ENCODE results near the gene ANKRD60. TPM values are rescaled to one million over a fixed set of nuclear protein-coding genes. Genes with fewer than 3 reads are reported as not detected.

ANKRD60 gene
- total RNA-seq, 1 experiment from 2014 or later: not detected

- DNase-seq (ENCODE audit: low spot score): no peak
Measured at GRCh38 chr20:58223358-58223941, 5.0 kb downstream of the ANKRD60 start.

GRCh38 chr20:58222446-58222845, 6.0 kb downstream of the ANKRD60 start:
- DNase-seq (ENCODE audit: low spot score): no peak

- no peak for DNase-seq (ENCODE audit: low spot score)
Measured at GRCh38 chr20:58219342-58219700, 9.1 kb downstream of the ANKRD60 start.

- no peak for DNase-seq (ENCODE audit: low spot score)
Measured at GRCh38 chr20:58218665-58219341, 9.7 kb downstream of the ANKRD60 start.

GRCh38 chr20:58216334-58216733, 12.1 kb downstream of the ANKRD60 start:
- no peak for DNase-seq (ENCODE audit: low spot score)

- DNase-seq (ENCODE audit: low spot score): no peak
Measured at GRCh38 chr20:58215116-58215515, 13.3 kb downstream of the ANKRD60 start.

- DNase-seq (ENCODE audit: low spot score): no peak
Measured at GRCh38 chr20:58214310-58214709, 14.1 kb downstream of the ANKRD60 start.

GRCh38 chr20:58213716-58214115, 14.7 kb downstream of the ANKRD60 start:
- DNase-seq (ENCODE audit: low spot score): no peak

GRCh38 chr20:58213121-58213520, 15.3 kb downstream of the ANKRD60 start:
- DNase-seq (ENCODE audit: low spot score): no peak

GRCh38 chr20:58212636-58213035, 15.8 kb downstream of the ANKRD60 start:
- DNase-seq (ENCODE audit: low spot score): no peak

GRCh38 chr20:58210398-58210747, 18.1 kb downstream of the ANKRD60 start:
- no peak for DNase-seq (ENCODE audit: low spot score)

GRCh38 chr20:58209652-58210397, 18.6 kb downstream of the ANKRD60 start:
- peak; percentile 87 for DNase-seq (ENCODE audit: low spot score)

- no peak for DNase-seq (ENCODE audit: low spot score)
Measured at GRCh38 chr20:58208944-58209343, 19.5 kb downstream of the ANKRD60 start.

GRCh38 chr20:58205850-58206249, 22.6 kb downstream of the ANKRD60 start:
- DNase-seq (ENCODE audit: low spot score): no peak

GRCh38 chr20:58202044-58202443, 26.4 kb downstream of the ANKRD60 start:
- no peak for DNase-seq (ENCODE audit: low spot score)

GRCh38 chr20:58201616-58202015, 26.8 kb downstream of the ANKRD60 start:
- no peak for DNase-seq (ENCODE audit: low spot score)

- no peak for DNase-seq (ENCODE audit: low spot score)
Measured at GRCh38 chr20:58199469-58199868, 29.0 kb downstream of the ANKRD60 start.

- no peak for DNase-seq (ENCODE audit: low spot score)
Measured at GRCh38 chr20:58198901-58199355, 29.5 kb downstream of the ANKRD60 start.

- DNase-seq (ENCODE audit: low spot score): no peak
Measured at GRCh38 chr20:58198384-58198783, 30.1 kb downstream of the ANKRD60 start.

- DNase-seq (ENCODE audit: low spot score): no peak
Measured at GRCh38 chr20:58197185-58197469, 31.3 kb downstream of the ANKRD60 start.

- DNase-seq (ENCODE audit: low spot score): no peak
Measured at GRCh38 chr20:58196402-58197184, 31.9 kb downstream of the ANKRD60 start.

GRCh38 chr20:58195047-58195446, 33.4 kb downstream of the ANKRD60 start:
- DNase-seq (ENCODE audit: low spot score): no peak

Measured in HT-29 (cell line).